Nephron (organoid): ENCODE data around the gene C10orf143.
"Not testable (repeated sequence)": the region's sequence is repeated elsewhere in the genome, so short reads cannot be mapped to it uniquely, and the experiment has no call there.

ENCODE experiments used
- H3K27ac Mint-ChIP-seq, 3 experiments: 2 replicates each; pipeline ENCODE4 v1.8.0; 2020; ENCODE audit warnings: mixed read lengths in 3 of 3, mild to moderate bottlenecking in 2 of 3, moderate library complexity in 1 of 3
- H3K27me3 Mint-ChIP-seq: 2 replicates; pipeline ENCODE4 v1.8.0; 2021; ENCODE audit warnings: low read depth, mild to moderate bottlenecking, moderate library complexity, mixed read lengths
- H3K36me3 Mint-ChIP-seq: 2 replicates; pipeline ENCODE4 v1.8.0; 2020; ENCODE audit warnings: low read depth, mixed read lengths
- H3K4me1 Mint-ChIP-seq: 2 replicates; pipeline ENCODE4 v1.8.0; 2020; ENCODE audit warnings: mixed read lengths
- H3K4me3 Mint-ChIP-seq, 3 experiments: 2 replicates each; pipeline ENCODE4 v1.8.0; 2020; ENCODE audit warnings: mild to moderate bottlenecking in 3 of 3, mixed read lengths in 3 of 3, moderate library complexity in 2 of 3
- H3K9me3 Mint-ChIP-seq: 2 replicates; pipeline ENCODE4 v1.8.0; 2020; ENCODE audit warnings: mixed read lengths
- CTCF ChIP-seq, 3 experiments: fragments of 200-600 bp; sonication (generic); IDR thresholded peaks; one replicate each; pipeline ENCODE4 v1.5.0; 2021; ENCODE audit warnings: antibody characterized with exemption in 3 of 3; ENCODE audit not compliant: unreplicated experiment in 3 of 3

The C10orf143 gene

GRCh38 chr10:130108934-130109604, 1.6 kb downstream of the C10orf143 start:
- Mint-ChIP-seq H3K4me1 (peaks cover 22% of the 10 kb centered on the region), H3K27ac (peak overlapping the region in 2 of 3 experiments; percentile 93 to 95), H3K4me3 (peak overlapping the region; percentile 89 to 98 (median 92)), H3K36me3 (peaks cover 3% of the 10 kb centered on the region), H3K9me3 (peaks cover 2% of the 10 kb centered on the region), H3K27me3 (no peaks in the 10 kb centered on the region)
- TF ChIP-seq CTCF (IDR thresholded peaks at IDR 0.05; ENCODE audit: unreplicated experiment in 3 of 3): no peak

GRCh38 chr10:130108146-130108545, 2.5 kb downstream of the C10orf143 start:
- not testable (repeated sequence) for H3K4me3 Mint-ChIP-seq, H3K36me3 Mint-ChIP-seq, H3K27ac Mint-ChIP-seq, H3K27me3 Mint-ChIP-seq, H3K9me3 Mint-ChIP-seq
- peaks cover 22% of the 10 kb centered on the region for H3K4me1 Mint-ChIP-seq

DNA sequence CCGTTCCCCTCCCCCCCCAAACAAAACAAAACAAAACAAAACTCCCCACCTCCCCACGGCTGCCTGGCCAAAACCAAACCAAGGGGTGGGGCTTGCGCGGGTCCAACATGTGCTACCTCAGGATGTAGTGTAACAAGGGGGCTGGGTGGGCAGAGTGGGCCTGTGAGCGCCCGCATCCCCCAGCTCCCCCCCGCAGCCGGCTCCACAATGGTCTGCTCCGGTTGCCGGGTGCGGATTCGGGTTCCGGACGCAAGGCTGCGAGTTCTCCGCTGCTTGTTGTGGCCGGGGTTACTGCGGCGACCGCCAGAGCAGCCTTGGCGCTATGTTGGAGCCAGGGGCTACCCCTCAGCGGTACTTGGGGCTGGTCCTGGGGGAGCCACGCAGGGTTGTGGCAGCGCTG, 4.9 kb downstream of the C10orf143 start:
- H3K4me1 Mint-ChIP-seq: peaks cover 15% of the 10 kb centered on the region
- peak overlapping the region in 2 of 3 experiments; percentile 10 to 19 for H3K4me3 Mint-ChIP-seq
- peaks cover 3% of the 10 kb centered on the region for H3K36me3 Mint-ChIP-seq
- H3K27me3 Mint-ChIP-seq: no peaks in the 10 kb centered on the region
- no peak overlapping the region for H3K27ac Mint-ChIP-seq
- no peaks in the 10 kb centered on the region for H3K9me3 Mint-ChIP-seq
- TF ChIP-seq CTCF (IDR thresholded peaks at IDR 0.05; ENCODE audit: unreplicated experiment in 3 of 3): no peak

GRCh38 chr10:130099344-130099743, 11.3 kb downstream of the C10orf143 start:
- no peaks in the 10 kb centered on the region for H3K27me3 Mint-ChIP-seq
- H3K4me3 Mint-ChIP-seq: no peak overlapping the region
- no peak overlapping the region for H3K27ac Mint-ChIP-seq
- TF ChIP-seq CTCF (IDR thresholded peaks at IDR 0.05; ENCODE audit: unreplicated experiment in 3 of 3): no peak
- H3K4me1 Mint-ChIP-seq: no peaks in the 10 kb centered on the region
- H3K9me3 Mint-ChIP-seq: peaks cover 13% of the 10 kb centered on the region
- peaks cover 7% of the 10 kb centered on the region for H3K36me3 Mint-ChIP-seq

GRCh38 chr10:130090565-130090964, 20.1 kb downstream of the C10orf143 start:
- H3K4me3 Mint-ChIP-seq, H3K4me1 Mint-ChIP-seq, H3K27ac Mint-ChIP-seq, H3K27me3 Mint-ChIP-seq: not testable (repeated sequence)
- peaks cover 13% of the 10 kb centered on the region for H3K36me3 Mint-ChIP-seq
- peaks cover 31% of the 10 kb centered on the region for H3K9me3 Mint-ChIP-seq

GRCh38 chr10:130080461-130080814, 30.2 kb downstream of the C10orf143 start:
- Mint-ChIP-seq H3K36me3 (peaks cover 4% of the 10 kb centered on the region), H3K4me3 (no peak overlapping the region), H3K9me3 (peaks cover 3% of the 10 kb centered on the region), H3K27ac (no peak overlapping the region), H3K4me1 (no peaks in the 10 kb centered on the region), H3K27me3 (no peaks in the 10 kb centered on the region)
- no peak for TF ChIP-seq CTCF (IDR thresholded peaks at IDR 0.05; ENCODE audit: unreplicated experiment in 3 of 3)
